Heart right ventricle (tissue), 16 donors: ENCODE measurements around the gene OGFRL1. TPM values are rescaled to one million over a fixed set of nuclear protein-coding genes. Genes with fewer than 3 reads are reported as not detected.

Experiments
- ATAC-seq, 8 donors: fragments of 200-7000 bp; cut with Tn5 transposase; one replicate each; pipeline ENCODE4 v1.9.1; 2020; ENCODE audit warnings: mild to moderate bottlenecking in 8 of 8, moderate library complexity in 8 of 8, moderate number of reproducible peaks in 1 of 8
- DNase-seq, 2 donors: peaks; one replicate each; pipeline ENCODE4 v3.0.0-alpha.2; 2020
- H3K27ac ChIP-seq, 10 donors: fragments of 200-600 bp; sonication (generic) in 2 of 10; one replicate each; pipeline versions ENCODE4 v1.5.0 to v1.8.0; 2020 to 2022; ENCODE audit warnings: mild to moderate bottlenecking in 3 of 10
- H3K27me3 ChIP-seq, 7 donors: fragments of 200-600 bp; one replicate each; pipeline ENCODE4 v1.8.0; 2021 to 2022; ENCODE audit warnings: mild to moderate bottlenecking in 2 of 7
- H3K36me3 ChIP-seq, 9 donors: fragments of 200-600 bp; sonication (generic) in 1 of 9; one replicate each; pipeline versions ENCODE4 v1.5.0 to v1.8.0; 2020 to 2022; ENCODE audit warnings: mild to moderate bottlenecking in 2 of 9
- H3K4me1 ChIP-seq, 9 donors: fragments of 200-600 bp; sonication (generic) in 1 of 9; one replicate each; pipeline versions ENCODE4 v1.5.0 to v1.8.0; 2020 to 2022; ENCODE audit warnings: mild to moderate bottlenecking in 4 of 9
- H3K4me3 ChIP-seq, 10 donors: fragments of 200-600 bp; sonication (generic) in 2 of 10; one replicate each; pipeline versions ENCODE4 v1.5.0 to v1.8.0; 2020 to 2022; ENCODE audit warnings: mild to moderate bottlenecking in 7 of 10, moderate library complexity in 2 of 10
- H3K9me3 ChIP-seq, 11 donors: fragments of 200-600 bp in 10 of 11; sonication (generic) in 2 of 11; one replicate each; pipeline versions ENCODE4 v1.5.0 to v1.8.0; 2013 to 2022; ENCODE audit warnings: mild to moderate bottlenecking in 2 of 11, control low read depth in 1 of 11, moderate library complexity in 1 of 11
- CTCF ChIP-seq, 9 donors: fragments of 200-600 bp; sonication (generic) in 2 of 9; IDR thresholded peaks; one replicate each; pipeline versions ENCODE4 v1.5.0 to v1.8.0; 2021 to 2022; ENCODE audit warnings: antibody characterized with exemption in 9 of 9, mild to moderate bottlenecking in 5 of 9, moderate library complexity in 1 of 9
- WGBS, 2 donors: extraction: QIAGEN DNeasy Blood & Tissue Kit; methylation state at CpG; one replicate each; pipeline ENCODE4 v1.1.7; 2013; ENCODE audit warnings: inconsistent platforms in 1 of 2; 5-methylcytosine and 5-hydroxymethylcytosine counted together
- intact Hi-C, 10 donors: fragments of 100-400 bp; cut with DNase I; formaldehyde crosslinking; loops; one replicate each; pipeline versions ENCODE4 v1.11.1 to v1.14.2; 2022
- polyA plus RNA-seq, 2 donors: library from polyadenylated mRNA; stranded (reverse); fragments of 200-250 nt; gene quantifications; one replicate each; pipeline ENCODE4 v1.2.3, GENCODE V29; 2013
- total RNA-seq, 10 donors: library from RNA; stranded (reverse); fragmentation: NEBNext Ultra II Directional in 3 of 10; extraction: Animal tissue kit (Norgen Biotek cat#: 25700) in 3 of 10; gene quantifications; one replicate each; pipeline versions ENCODE4 v1.2.1 to v1.2.4, GENCODE V29; 2021 to 2023
- donor health status: Arrhythmogenic right ventricular cardiomyopathy.
- donor health status: ischemic (EF 13 %, LVEDD 7.1; RV severe dilation, severe dysfunction).
- donor health status: healthy with polysubstance abuse.
- donor health status: DM: no; HTN: yes; CAD: no.
- donor health status: DM: no; HTN: no; CAD: no.
- donor health status: ischemic (EF 25% LVEDD 6.9; RV normal size, moderate dysfunction).
- donor health status: ischemic (EF 25% LVEDD 5.7; RV mildly dilated, moderate dysfunction).
- donor health status: healthy.
- donor health status: DM: yes; HTN: yes; CAD: no.
- donor health status: Ischemic cardiomyopathy.
- donor health status: ischemic (EF 35%, LVEDD 5.7; RV mildly dilated, moderate dysfunction).
- donor health status: nonischemic (EF 11% LVEDD 7.7; RV severe dilation, severe dysfunction).
- donor health status: DM: yes; HTN: yes; CAD: no.
- donor health status: PGD.
- donor health status: ischemic (EF 29% LVEDD 5.4; RV normal size, mild dysfunction).
- donor health status: nonischemic (EF 23%, LVEDD 6.1; RV moderate dilation, normal function).

Gene OGFRL1
- total and polyA plus RNA-seq, 12 donors, result 2.4 to 12.9 (median 7.6) TPM

GRCh38 chr6:71246596-71246995 is 42.0 kb upstream of the OGFRL1 start:
- H3K9me3 ChIP-seq, result peaks cover 0 to 22% (median 4%) of the 10 kb centered on the region in 11 donors
- H3K4me3 ChIP-seq, result no peak overlapping the region
- H3K4me1 ChIP-seq, result peaks cover 0 to 39% (median 24%) of the 10 kb centered on the region in 9 donors
- WGBS, 2 donors, result 96 to 97% methylated on average over 2 of the region's 2 CpGs
- ATAC-seq (no peak), DNase-seq (no peak)
- no peak overlapping the region for H3K27ac ChIP-seq
- TF ChIP-seq CTCF (IDR thresholded peaks at IDR 0.05), result no peak
- H3K36me3 ChIP-seq, result no peaks in the 10 kb centered on the region
- intact Hi-C loops, result loop anchor here in 2 of 10 donors (10.0 kb wide), 2 partner anchors 52 to 98 kb away; no protein-coding TSS in a partner anchor
- H3K27me3 ChIP-seq, result no peaks in the 10 kb centered on the region

GRCh38 chr6:71248306-71248765 is 40.3 kb upstream of the OGFRL1 start:
- peak in 1 of 2 donors; percentile 9 for DNase-seq
- H3K4me3 ChIP-seq, result no peak overlapping the region
- no peaks in the 10 kb centered on the region for H3K36me3 ChIP-seq
- H3K27ac ChIP-seq, result peak overlapping the region in 3 of 10 donors; percentile 6 to 83 (median 79)
- no peaks in the 10 kb centered on the region for H3K27me3 ChIP-seq
- H3K4me1 ChIP-seq, result peaks cover 0 to 56% (median 36%) of the 10 kb centered on the region in 9 donors
- peaks cover 0 to 5% (median 0%) of the 10 kb centered on the region in 11 donors for H3K9me3 ChIP-seq
- no peak for TF ChIP-seq CTCF (IDR thresholded peaks at IDR 0.05)
- intact Hi-C loops, result loop anchor here in 2 of 10 donors (10.0 kb wide), 2 partner anchors 54 to 96 kb away; no protein-coding TSS in a partner anchor
- 65 to 81% methylated on average over 1 of the region's 1 CpG for WGBS, 2 donors
- peak in 7 of 8 donors; percentile 21 to 68 (median 52) for ATAC-seq

- WGBS, 2 donors, result 62 to 74% methylated on average over 2 of the region's 2 CpGs
- H3K9me3 ChIP-seq, result peaks cover 0 to 5% (median 0%) of the 10 kb centered on the region in 11 donors
- peaks cover 0 to 63% (median 36%) of the 10 kb centered on the region in 9 donors for H3K4me1 ChIP-seq
- TF ChIP-seq CTCF (IDR thresholded peaks at IDR 0.05), result no peak
- H3K27ac ChIP-seq, result peak overlapping the region in 8 of 10 donors; percentile 6 to 83 (median 72)
- DNase-seq (no peak), ATAC-seq (peak in 1 of 8 donors; percentile 40)
- H3K36me3 ChIP-seq, result no peaks in the 10 kb centered on the region
- H3K4me3 ChIP-seq, result no peak overlapping the region
- no peaks in the 10 kb centered on the region for H3K27me3 ChIP-seq
- intact Hi-C loops, result loop anchor here in 2 of 10 donors (10.0 kb wide), 2 partner anchors 54 to 96 kb away; no protein-coding TSS in a partner anchor
Measured at GRCh38 chr6:71248878-71249544, 39.6 kb upstream of the OGFRL1 start.

GRCh38 chr6:71250099-71250602 is 38.5 kb upstream of the OGFRL1 start:
- intact Hi-C loops, result loop anchor here in 5 of 10 donors (1.0 to 5.0 kb wide), 3 partner anchors 37 to 39 kb away; partner anchors contain the start of gene OGFRL1 (in 5 of the 5)
- no peak overlapping the region for H3K4me3 ChIP-seq
- no peaks in the 10 kb centered on the region for H3K27me3 ChIP-seq
- H3K27ac ChIP-seq, result peak overlapping the region; percentile 6 to 83 (median 69)
- peak; percentile 57 to 92 (median 86) for ATAC-seq
- H3K36me3 ChIP-seq, result no peaks in the 10 kb centered on the region
- WGBS, 2 donors, result 32 to 41% methylated on average over 3 of the region's 3 CpGs
- TF ChIP-seq CTCF (IDR thresholded peaks at IDR 0.05), result no peak
- peaks cover 0 to 74% (median 46%) of the 10 kb centered on the region in 9 donors for H3K4me1 ChIP-seq
- H3K9me3 ChIP-seq, result peaks cover 0 to 4% (median 0%) of the 10 kb centered on the region in 11 donors
- DNase-seq, result peak in 1 of 2 donors; percentile 29
